ENCODE measurements around the gene AHI1. TPM values are rescaled to one million over a fixed set of nuclear protein-coding genes. Genes with fewer than 3 reads are reported as not detected.

AHI1 gene
- polyA plus RNA-seq, 1 of the 3 experiments (the other 2 are of a cell fraction), result 7.3 TPM

GRCh38 chr6:135411849-135412248 is 85.7 kb downstream of the AHI1 start:
- Histone ChIP-seq H3K4me3 (ENCODE audit: low read depth in 2 of 2, low read length in 1 of 2) (no peak overlapping the region), H3K4me1 (ENCODE audit: control insufficient read depth in 1 of 2, insufficient read depth in 2 of 2, low read depth in 1 of 2, low read length in 1 of 2) (no peaks in the 10 kb centered on the region), H3K9ac (no peak overlapping the region), H3K27me3 (ENCODE audit: insufficient read depth) (no peaks in the 10 kb centered on the region), H3K9me2 (no peaks in the 10 kb centered on the region), H2AFZ (ENCODE audit: low read depth) (no peak overlapping the region), H3F3A (replicated peaks; ENCODE audit: insufficient read depth) (peaks cover 11% of the 10 kb centered on the region), H4K20me1 (ENCODE audit: insufficient read depth) (no peaks in the 10 kb centered on the region), H3K79me2 (ENCODE audit: insufficient read depth) (no peaks in the 10 kb centered on the region), H3K9me3 (no peaks in the 10 kb centered on the region), H3K4me2 (no peak overlapping the region), H3K36me3 (replicated peaks in 1 of 2; ENCODE audit: control insufficient read depth in 1 of 2, insufficient read depth in 2 of 2, low read length in 1 of 2) (peaks cover 7 to 10% of the 10 kb centered on the region in 2 experiments), H3K27ac (ENCODE audit: low read depth in 2 of 2, low read length in 1 of 2) (no peak overlapping the region)
- POLR2A ChIA-PET, result no interaction called here
- CTCF ChIA-PET, result no interaction called here
- no peak for DNase-seq
- TF ChIP-seq EP300 (IDR thresholded peaks at IDR 0.05; ENCODE audit: borderline replicate concordance in 1 of 2, low read depth in 1 of 2, low read length in 1 of 2) (no peak), MEF2A (IDR thresholded peaks at IDR 0.05; ENCODE audit: borderline replicate concordance, low read depth) (no peak), RFX5 (IDR thresholded peaks at IDR 0.05; ENCODE audit: low read length) (no peak), SMC3 (IDR thresholded peaks at IDR 0.05; ENCODE audit: low read depth, low read length) (no peak), EZH2phosphoT487 (IDR thresholded peaks at IDR 0.05; ENCODE audit: borderline replicate concordance, low read depth) (no peak)
- TF ChIP-seq, protein P1, sequence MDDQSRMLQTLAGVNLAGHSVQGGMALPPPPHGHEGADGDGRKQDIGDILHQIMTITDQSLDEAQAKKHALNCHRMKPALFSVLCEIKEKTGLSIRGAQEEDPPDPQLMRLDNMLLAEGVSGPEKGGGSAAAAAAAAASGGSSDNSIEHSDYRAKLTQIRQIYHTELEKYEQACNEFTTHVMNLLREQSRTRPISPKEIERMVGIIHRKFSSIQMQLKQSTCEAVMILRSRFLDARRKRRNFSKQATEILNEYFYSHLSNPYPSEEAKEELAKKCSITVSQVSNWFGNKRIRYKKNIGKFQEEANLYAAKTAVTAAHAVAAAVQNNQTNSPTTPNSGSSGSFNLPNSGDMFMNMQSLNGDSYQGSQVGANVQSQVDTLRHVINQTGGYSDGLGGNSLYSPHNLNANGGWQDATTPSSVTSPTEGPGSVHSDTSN (IDR thresholded peaks at IDR 0.05), result no peak
- TF ChIP-seq, protein P2, sequence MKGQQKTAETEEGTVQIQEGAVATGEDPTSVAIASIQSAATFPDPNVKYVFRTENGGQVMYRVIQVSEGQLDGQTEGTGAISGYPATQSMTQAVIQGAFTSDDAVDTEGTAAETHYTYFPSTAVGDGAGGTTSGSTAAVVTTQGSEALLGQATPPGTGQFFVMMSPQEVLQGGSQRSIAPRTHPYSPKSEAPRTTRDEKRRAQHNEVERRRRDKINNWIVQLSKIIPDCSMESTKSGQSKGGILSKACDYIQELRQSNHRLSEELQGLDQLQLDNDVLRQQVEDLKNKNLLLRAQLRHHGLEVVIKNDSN (IDR thresholded peaks at IDR 0.05; ENCODE audit: borderline replicate concordance, low read depth), result no peak
- WGBS (ENCODE audit: low lambda C conversion rate), result 98% methylated on average over 2 of the region's 2 CpGs

DNA sequence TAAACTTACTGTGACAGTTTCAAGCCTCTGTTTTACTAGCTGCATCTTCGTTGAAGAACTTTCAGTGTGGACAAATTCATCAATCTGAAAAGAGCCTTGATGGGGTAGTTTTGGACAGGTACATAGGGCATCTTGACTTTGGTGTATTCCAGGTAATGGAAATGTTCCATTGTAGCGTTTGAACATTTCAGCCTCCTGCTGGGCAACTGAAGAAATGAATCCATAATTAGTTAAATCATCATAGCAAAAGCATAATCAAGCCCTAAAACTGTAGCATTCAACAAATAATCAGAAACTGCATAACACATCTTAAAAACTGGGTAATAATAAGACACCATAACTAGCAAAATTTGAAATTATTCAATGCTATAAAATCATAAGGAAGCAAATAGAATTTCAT is 86.2 kb downstream of the AHI1 start:
- Histone ChIP-seq H3K9me3 (no peaks in the 10 kb centered on the region), H2AFZ (ENCODE audit: low read depth) (no peak overlapping the region), H3K4me2 (no peak overlapping the region), H3K4me1 (ENCODE audit: control insufficient read depth in 1 of 2, insufficient read depth in 2 of 2, low read depth in 1 of 2, low read length in 1 of 2) (no peaks in the 10 kb centered on the region), H3K27me3 (ENCODE audit: insufficient read depth) (no peaks in the 10 kb centered on the region), H3K9me2 (no peaks in the 10 kb centered on the region), H4K20me1 (ENCODE audit: insufficient read depth) (no peaks in the 10 kb centered on the region), H3F3A (replicated peaks; ENCODE audit: insufficient read depth) (peaks cover 11% of the 10 kb centered on the region), H3K4me3 (ENCODE audit: low read depth in 2 of 2, low read length in 1 of 2) (no peak overlapping the region), H3K79me2 (ENCODE audit: insufficient read depth) (no peaks in the 10 kb centered on the region), H3K36me3 (replicated peaks in 1 of 2; ENCODE audit: control insufficient read depth in 1 of 2, insufficient read depth in 2 of 2, low read length in 1 of 2) (peaks cover 7 to 13% of the 10 kb centered on the region in 2 experiments), H3K27ac (ENCODE audit: low read depth in 2 of 2, low read length in 1 of 2) (no peak overlapping the region), H3K9ac (no peak overlapping the region)
- DNase-seq, result no peak
- POLR2A ChIA-PET, result no interaction called here
- TF ChIP-seq TEAD4 (IDR thresholded peaks at IDR 0.05; ENCODE audit: borderline replicate concordance, insufficient read depth) (no peak), CTCF (IDR thresholded peaks at IDR 0.05) (peak; percentile 50), EZH2phosphoT487 (IDR thresholded peaks at IDR 0.05; ENCODE audit: borderline replicate concordance, low read depth) (no peak), TCF12 (IDR thresholded peaks at IDR 0.05) (no peak), RAD21 (IDR thresholded peaks at IDR 0.05; ENCODE audit: low read length) (peak; percentile 25; the same call in 1 of the 2 replicates), SMC3 (IDR thresholded peaks at IDR 0.05; ENCODE audit: low read depth, low read length) (peak; percentile 26; the same call in 1 of the 2 replicates), MEF2A (IDR thresholded peaks at IDR 0.05; ENCODE audit: borderline replicate concordance, low read depth) (no peak), ELF1 (IDR thresholded peaks at IDR 0.05) (no peak)
- WGBS (ENCODE audit: low lambda C conversion rate), result 97% methylated on average over 2 of the region's 2 CpGs
- CTCF ChIA-PET, result no interaction called here
